GM23248 (cell line): ENCODE results near the gene C10orf105.

Source experiments
- EZH2 ChIP-seq: fragments of 200-600 bp; sonication (generic); IDR thresholded peaks from 2 replicates; pipeline ENCODE4 v1.6.1; 2018; ENCODE audit warnings: antibody characterized with exemption, mild to moderate bottlenecking; ENCODE audit not compliant: insufficient read depth, poor library complexity, severe bottlenecking
- EZH2phosphoT487 ChIP-seq: fragments of 200-600 bp; sonication (generic); IDR thresholded peaks from 2 replicates; pipeline ENCODE4 v1.6.1; 2018; ENCODE audit warnings: antibody characterized with exemption, moderate library complexity, mild to moderate bottlenecking, low read depth; ENCODE audit not compliant: insufficient read depth

- no peak for TF ChIP-seq EZH2
- no peak for TF ChIP-seq EZH2phosphoT487
These were observed 57.7 kb downstream of the C10orf105 start for GRCh38 chr10:71661779-71662336.
